Liver (tissue), 9 donors: Measurements from ENCODE around the gene IFT80. TPM values are rescaled to one million over a fixed set of nuclear protein-coding genes. Genes with fewer than 3 reads are reported as not detected.

Experiments
- DNase-seq: peaks from one replicate; pipeline ENCODE4 v3.0.0-alpha.2; 2017; ENCODE audit warnings: low spot score
- H3K27ac ChIP-seq, 2 donors: one replicate each; pipeline ENCODE4 v1.7.0; 2013; ENCODE audit warnings: inconsistent platforms in 2 of 2, low read length in 2 of 2, control low read depth in 1 of 2, low read depth in 1 of 2, mild to moderate bottlenecking in 1 of 2
- H3K27me3 ChIP-seq, 4 donors: one replicate each; pipeline versions ENCODE4 v1.6.1 to v1.7.0; 2013; ENCODE audit warnings: low read length in 3 of 4, inconsistent platforms in 1 of 4, mild to moderate bottlenecking in 1 of 4, moderate library complexity in 1 of 4; ENCODE audit not compliant: control insufficient read depth in 4 of 4, insufficient read depth in 4 of 4
- H3K36me3 ChIP-seq, 4 donors: one replicate each; pipeline versions ENCODE4 v1.6.1 to v1.7.0; 2013; ENCODE audit warnings: low read length in 3 of 4, mild to moderate bottlenecking in 3 of 4, low read depth in 1 of 4, moderate library complexity in 1 of 4; ENCODE audit not compliant: control insufficient read depth in 4 of 4, insufficient read depth in 3 of 4
- H3K4me1 ChIP-seq, 4 donors: one replicate each; pipeline versions ENCODE4 v1.6.1 to v1.7.0; 2013; ENCODE audit warnings: low read length in 3 of 4, mild to moderate bottlenecking in 3 of 4, moderate library complexity in 1 of 4; ENCODE audit not compliant: control insufficient read depth in 4 of 4, insufficient read depth in 4 of 4
- H3K4me3 ChIP-seq, 3 donors: one replicate each; pipeline versions ENCODE4 v1.6.1 to v1.7.0; 2013; ENCODE audit warnings: low read length in 3 of 3, control low read depth in 1 of 3, low read depth in 1 of 3, mild to moderate bottlenecking in 1 of 3
- H3K9ac ChIP-seq, 2 donors: one replicate each; pipeline ENCODE4 v1.7.0; 2013; ENCODE audit warnings: low read length in 2 of 2, mild to moderate bottlenecking in 2 of 2, moderate library complexity in 2 of 2, control low read depth in 1 of 2, low read depth in 1 of 2
- H3K9me3 ChIP-seq, 4 donors: one replicate each; pipeline versions ENCODE4 v1.6.1 to v1.7.0; 2013; ENCODE audit warnings: low read length in 3 of 4; ENCODE audit not compliant: control insufficient read depth in 4 of 4
- CTCF ChIP-seq: fragments of 150-350 bp; IDR thresholded peaks from 2 replicates; pipeline ENCODE4 v1.5.1; 2017; ENCODE audit warnings: improper control_type of control experiment, low read depth, low read length; ENCODE audit not compliant: missing input control
- EGR1 ChIP-seq, 2 donors: IDR thresholded peaks; 2 replicates each; pipeline ENCODE4 v1.6.1; 2016 to 2018; ENCODE audit warnings: antibody characterized with exemption in 2 of 2, low read depth in 2 of 2
- FOXA1 ChIP-seq: IDR thresholded peaks from 2 replicates; pipeline ENCODE4 v1.6.1; 2016; ENCODE audit warnings: antibody characterized with exemption
- FOXA2 ChIP-seq: IDR thresholded peaks from 2 replicates; pipeline ENCODE4 v1.6.1; 2016; ENCODE audit warnings: antibody characterized with exemption
- GABPA ChIP-seq, 2 donors: IDR thresholded peaks in 1 of 2; conservative IDR thresholded peaks in 1 of 2; 2 replicates each; pipeline ENCODE4 v1.6.1; 2016; ENCODE audit warnings: antibody characterized with exemption in 2 of 2, mild to moderate bottlenecking in 1 of 2, moderate library complexity in 1 of 2
- HNF4A ChIP-seq, 2 donors: conservative IDR thresholded peaks; 2 replicates each; pipeline ENCODE4 v1.6.1; 2016; ENCODE audit warnings: antibody characterized with exemption in 2 of 2, mild to moderate bottlenecking in 2 of 2
- HNF4G ChIP-seq: IDR thresholded peaks from 2 replicates; pipeline ENCODE4 v1.6.1; 2016; ENCODE audit warnings: antibody characterized with exemption
- JUND ChIP-seq, 2 donors: IDR thresholded peaks; 2 replicates each; pipeline ENCODE4 v1.6.1; 2016; ENCODE audit warnings: antibody characterized with exemption in 2 of 2
- NR2F2 ChIP-seq: IDR thresholded peaks from 2 replicates; pipeline ENCODE4 v1.6.1; 2016; ENCODE audit warnings: antibody characterized with exemption
- RAD21 ChIP-seq, 2 donors: IDR thresholded peaks; 2 replicates each; pipeline ENCODE4 v1.6.1; 2016; ENCODE audit warnings: antibody characterized with exemption in 2 of 2, mild to moderate bottlenecking in 2 of 2
- RXRA ChIP-seq, 2 donors: IDR thresholded peaks; 2 replicates each; pipeline ENCODE4 v1.6.1; 2017 to 2018; ENCODE audit warnings: antibody characterized with exemption in 2 of 2, mild to moderate bottlenecking in 1 of 2
- SP1 ChIP-seq: IDR thresholded peaks from 2 replicates; pipeline ENCODE4 v1.6.1; 2018; ENCODE audit warnings: antibody characterized with exemption, mild to moderate bottlenecking
- TAF1 ChIP-seq: conservative IDR thresholded peaks from 2 replicates; pipeline ENCODE4 v1.6.1; 2016; ENCODE audit warnings: antibody characterized with exemption, mild to moderate bottlenecking
- YY1 ChIP-seq: IDR thresholded peaks from 2 replicates; pipeline ENCODE4 v1.6.1; 2016; ENCODE audit warnings: antibody characterized with exemption, mild to moderate bottlenecking
- ZBTB33 ChIP-seq: IDR thresholded peaks from 2 replicates; pipeline ENCODE4 v1.6.1; 2016; ENCODE audit warnings: antibody characterized with exemption
- WGBS: extraction: QIAGEN DNeasy Blood & Tissue Kit; methylation state at CpG from one replicate; pipeline ENCODE4 v1.1.7; 2013; 5-methylcytosine and 5-hydroxymethylcytosine counted together
- polyA plus RNA-seq, 2 donors: library from polyadenylated mRNA; stranded (reverse) in 1 of 2; unstranded in 1 of 2; fragments of 200-250 nt in 1 of 2; fragments of >200 nt in 1 of 2; fragmentation: Nextera tagmentation in 1 of 2; extraction: Ambion mirVana in 1 of 2; gene quantifications; one replicate each; pipeline versions ENCODE4 v1.2.1 to v1.2.3, GENCODE V29; 2013 to 2015
- total RNA-seq, 2 donors: library from RNA; depleted of rRNA; stranded (reverse); fragments of >200 nt; gene quantifications; one replicate each; pipeline ENCODE4 v1.2.3, GENCODE V29; 2014
- TF ChIP-seq, protein P1 (sequence below): IDR thresholded peaks from 2 replicates; pipeline ENCODE4 v1.6.1; 2016; ENCODE audit warnings: antibody characterized with exemption
- TF ChIP-seq, protein P2 (sequence below): IDR thresholded peaks from 2 replicates; pipeline ENCODE4 v1.6.1; 2016; ENCODE audit warnings: antibody characterized with exemption, mild to moderate bottlenecking
- TF ChIP-seq, protein P3 (sequence below): IDR thresholded peaks from 2 replicates; pipeline ENCODE4 v1.6.1; 2016; ENCODE audit warnings: antibody characterized with exemption
- donor health status: healthy.
- donor health status: healthy.
- donor health status: healthy.
- donor health status: healthy.
- donor health status: healthy.

IFT80 gene
- total and polyA plus RNA-seq, 4 donors, result 3.5 to 15.7 (median 8.3) TPM

DNA sequence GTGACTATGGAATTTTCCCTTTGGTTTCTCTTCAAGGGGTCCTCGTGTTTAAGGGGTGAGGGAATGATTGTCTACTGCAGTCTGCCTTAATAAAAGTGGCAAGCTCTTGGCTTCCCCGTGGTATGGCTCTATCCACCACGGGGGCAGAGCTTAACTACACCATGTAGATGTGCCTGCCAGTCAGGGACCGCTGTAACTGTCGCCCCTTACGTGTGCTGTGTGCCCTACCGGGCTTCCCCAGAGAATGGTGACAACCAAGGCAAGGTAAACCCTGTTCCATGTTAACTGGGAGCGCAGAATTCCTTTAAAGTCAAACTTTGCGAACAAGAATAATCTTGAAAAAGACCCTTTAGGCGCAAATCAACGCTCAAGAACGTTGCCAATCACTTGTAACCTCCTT lies 174.8 kb downstream of the IFT80 start:
- Histone ChIP-seq H3K9me3 (no peaks in the 10 kb centered on the region), H3K36me3 (no peaks in the 10 kb centered on the region), H3K4me3 (no peak overlapping the region), H3K27ac (no peak overlapping the region), H3K9ac (no peak overlapping the region), H3K27me3 (peaks cover 0 to 12% (median 1%) of the 10 kb centered on the region in 4 donors), H3K4me1 (peaks cover 13 to 23% (median 17%) of the 10 kb centered on the region in 4 donors)
- WGBS, result 22% methylated on average over 12 of the region's 12 CpGs
- no peak for TF ChIP-seq YY1
- TF ChIP-seq, protein P1, sequence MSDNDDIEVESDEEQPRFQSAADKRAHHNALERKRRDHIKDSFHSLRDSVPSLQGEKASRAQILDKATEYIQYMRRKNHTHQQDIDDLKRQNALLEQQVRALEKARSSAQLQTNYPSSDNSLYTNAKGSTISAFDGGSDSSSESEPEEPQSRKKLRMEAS, result no peak
- TF ChIP-seq, protein P2, sequence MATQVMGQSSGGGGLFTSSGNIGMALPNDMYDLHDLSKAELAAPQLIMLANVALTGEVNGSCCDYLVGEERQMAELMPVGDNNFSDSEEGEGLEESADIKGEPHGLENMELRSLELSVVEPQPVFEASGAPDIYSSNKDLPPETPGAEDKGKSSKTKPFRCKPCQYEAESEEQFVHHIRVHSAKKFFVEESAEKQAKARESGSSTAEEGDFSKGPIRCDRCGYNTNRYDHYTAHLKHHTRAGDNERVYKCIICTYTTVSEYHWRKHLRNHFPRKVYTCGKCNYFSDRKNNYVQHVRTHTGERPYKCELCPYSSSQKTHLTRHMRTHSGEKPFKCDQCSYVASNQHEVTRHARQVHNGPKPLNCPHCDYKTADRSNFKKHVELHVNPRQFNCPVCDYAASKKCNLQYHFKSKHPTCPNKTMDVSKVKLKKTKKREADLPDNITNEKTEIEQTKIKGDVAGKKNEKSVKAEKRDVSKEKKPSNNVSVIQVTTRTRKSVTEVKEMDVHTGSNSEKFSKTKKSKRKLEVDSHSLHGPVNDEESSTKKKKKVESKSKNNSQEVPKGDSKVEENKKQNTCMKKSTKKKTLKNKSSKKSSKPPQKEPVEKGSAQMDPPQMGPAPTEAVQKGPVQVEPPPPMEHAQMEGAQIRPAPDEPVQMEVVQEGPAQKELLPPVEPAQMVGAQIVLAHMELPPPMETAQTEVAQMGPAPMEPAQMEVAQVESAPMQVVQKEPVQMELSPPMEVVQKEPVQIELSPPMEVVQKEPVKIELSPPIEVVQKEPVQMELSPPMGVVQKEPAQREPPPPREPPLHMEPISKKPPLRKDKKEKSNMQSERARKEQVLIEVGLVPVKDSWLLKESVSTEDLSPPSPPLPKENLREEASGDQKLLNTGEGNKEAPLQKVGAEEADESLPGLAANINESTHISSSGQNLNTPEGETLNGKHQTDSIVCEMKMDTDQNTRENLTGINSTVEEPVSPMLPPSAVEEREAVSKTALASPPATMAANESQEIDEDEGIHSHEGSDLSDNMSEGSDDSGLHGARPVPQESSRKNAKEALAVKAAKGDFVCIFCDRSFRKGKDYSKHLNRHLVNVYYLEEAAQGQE, result no peak
- TF ChIP-seq CTCF, result no peak
- no peak for TF ChIP-seq FOXA1
- no peak for TF ChIP-seq TAF1
- DNase-seq, result no peak

DNA sequence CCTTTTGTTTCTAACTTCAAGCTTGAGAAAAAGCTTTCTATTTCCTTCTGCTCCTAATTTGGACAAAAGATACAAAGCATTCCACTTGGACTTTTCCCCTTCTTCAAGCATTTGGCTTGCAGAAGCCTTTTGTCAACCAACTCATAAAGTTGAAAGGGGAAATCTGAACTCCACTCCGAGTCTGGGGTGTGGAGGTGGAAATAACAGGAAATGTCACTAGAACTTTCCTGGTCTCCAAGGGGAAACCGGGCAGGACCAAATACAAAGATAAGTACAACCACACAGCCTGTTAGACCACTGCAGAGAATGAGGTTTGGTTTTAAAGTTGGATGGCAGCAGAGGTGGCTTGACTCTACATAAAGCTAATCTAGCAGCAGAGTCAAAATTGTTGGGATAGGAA lies 178.0 kb downstream of the IFT80 start:
- Histone ChIP-seq H3K9ac (no peak overlapping the region), H3K9me3 (no peaks in the 10 kb centered on the region), H3K27me3 (peaks cover 0 to 4% (median 0%) of the 10 kb centered on the region in 4 donors), H3K36me3 (no peaks in the 10 kb centered on the region), H3K4me3 (no peak overlapping the region), H3K4me1 (peaks cover 5 to 16% (median 10%) of the 10 kb centered on the region in 4 donors), H3K27ac (no peak overlapping the region)
- DNase-seq, result no peak
- 52% methylated on average over 2 of the region's 2 CpGs for WGBS
- TF ChIP-seq SP1 (no peak), HNF4A (conservative IDR thresholded peaks at IDR 0.05) (no peak), ZBTB33 (no peak), GABPA (IDR thresholded peaks at IDR 0.05 in 1 of 2, conservative IDR thresholded peaks at IDR 0.05 in 1 of 2) (no peak), RAD21 (IDR thresholded peaks at IDR 0.05) (no peak), EGR1 (IDR thresholded peaks at IDR 0.05; ENCODE audit: low read depth in 2 of 2) (no peak), NR2F2 (no peak), RXRA (IDR thresholded peaks at IDR 0.05) (no peak), CTCF (no peak), JUND (IDR thresholded peaks at IDR 0.05) (no peak), HNF4G (no peak), FOXA1 (no peak), FOXA2 (no peak)
- TF ChIP-seq, protein P1, result no peak
- TF ChIP-seq, protein P3, sequence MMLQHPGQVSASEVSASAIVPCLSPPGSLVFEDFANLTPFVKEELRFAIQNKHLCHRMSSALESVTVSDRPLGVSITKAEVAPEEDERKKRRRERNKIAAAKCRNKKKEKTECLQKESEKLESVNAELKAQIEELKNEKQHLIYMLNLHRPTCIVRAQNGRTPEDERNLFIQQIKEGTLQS, result no peak
